Measurements from ENCODE around the gene LYPD5.

LYPD5 gene

GRCh38 chr19:43804432-43804831 is 2.2 kb upstream of the LYPD5 start:
- no peak for FAIRE-seq

GRCh38 chr19:43799502-43800142 is 2.6 kb downstream of the LYPD5 start:
- FAIRE-seq = no peak

GRCh38 chr19:43798546-43799409 is 3.5 kb downstream of the LYPD5 start:
- FAIRE-seq = no peak

DNA sequence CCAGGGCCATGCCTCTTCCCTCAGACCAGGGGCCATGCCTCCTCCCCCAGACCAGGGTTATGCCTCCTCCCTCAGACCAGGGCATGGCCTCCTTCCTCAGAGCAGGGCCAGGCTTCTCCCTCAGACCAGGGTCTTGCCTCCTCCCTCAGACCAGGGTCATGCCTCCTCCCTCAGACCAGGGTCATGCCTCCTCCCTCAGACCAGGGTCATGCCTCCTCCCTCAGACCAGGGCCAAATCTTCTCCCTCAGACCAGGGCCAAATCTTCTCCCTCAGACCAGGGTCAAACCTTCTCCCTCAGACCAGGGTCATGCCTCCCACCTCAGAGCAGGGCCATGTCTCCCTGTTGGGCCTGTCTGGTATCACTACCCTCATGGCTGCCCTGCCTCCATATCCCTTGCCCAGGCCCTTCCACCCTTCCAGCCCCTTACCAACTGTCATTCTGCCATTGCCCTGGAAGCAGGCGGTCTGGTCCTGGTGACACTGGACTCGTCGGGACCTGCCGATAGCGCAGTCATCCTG is 4.2 kb downstream of the LYPD5 start:
- no peak for FAIRE-seq

DNA sequence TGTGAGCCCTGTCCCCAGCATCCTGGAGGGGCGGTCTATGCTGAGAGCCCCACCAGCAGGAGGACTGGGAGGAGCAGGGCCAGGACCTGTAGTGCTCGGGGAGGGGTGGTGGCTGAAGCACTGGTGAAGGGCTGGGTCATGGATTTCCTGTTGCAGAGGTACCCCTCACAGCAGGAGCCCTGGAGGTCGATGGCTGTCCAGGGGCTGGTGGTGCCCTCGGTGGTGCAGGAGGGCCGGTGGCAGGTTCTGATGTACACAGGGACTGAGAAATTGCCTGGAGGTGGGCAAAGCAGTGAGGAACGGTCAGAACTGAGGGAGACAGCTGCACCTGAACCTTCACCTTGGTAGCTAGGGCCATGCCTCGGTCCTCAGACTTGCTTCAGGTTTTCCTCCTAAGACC is 4.7 kb downstream of the LYPD5 start:
- no peak for FAIRE-seq

- no peak for FAIRE-seq
Observed at GRCh38 chr19:43797118-43797517, 5.1 kb downstream of the LYPD5 start.

DNA sequence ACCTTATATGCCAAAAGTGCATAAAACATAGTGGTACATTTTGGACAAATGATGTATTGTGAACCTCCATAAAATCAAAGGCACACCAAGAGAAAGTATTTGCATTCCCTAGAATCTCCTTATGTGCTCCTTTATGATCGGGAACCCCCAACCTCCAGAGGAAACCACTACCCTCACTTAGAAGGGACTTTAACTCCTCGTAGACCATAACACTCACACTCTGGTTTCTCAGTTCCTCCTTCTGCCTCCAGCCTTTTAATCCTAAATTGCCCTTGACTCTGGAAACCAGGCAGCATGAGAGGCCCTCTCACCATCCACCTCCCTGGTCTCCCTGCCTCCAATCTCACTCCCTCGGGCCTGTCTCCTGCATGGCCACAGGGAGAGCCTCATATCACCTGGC is 11.7 kb downstream of the LYPD5 start:
- no peak for FAIRE-seq

GRCh38 chr19:43789029-43789428 is 13.2 kb downstream of the LYPD5 start:
- FAIRE-seq = no peak

DNA sequence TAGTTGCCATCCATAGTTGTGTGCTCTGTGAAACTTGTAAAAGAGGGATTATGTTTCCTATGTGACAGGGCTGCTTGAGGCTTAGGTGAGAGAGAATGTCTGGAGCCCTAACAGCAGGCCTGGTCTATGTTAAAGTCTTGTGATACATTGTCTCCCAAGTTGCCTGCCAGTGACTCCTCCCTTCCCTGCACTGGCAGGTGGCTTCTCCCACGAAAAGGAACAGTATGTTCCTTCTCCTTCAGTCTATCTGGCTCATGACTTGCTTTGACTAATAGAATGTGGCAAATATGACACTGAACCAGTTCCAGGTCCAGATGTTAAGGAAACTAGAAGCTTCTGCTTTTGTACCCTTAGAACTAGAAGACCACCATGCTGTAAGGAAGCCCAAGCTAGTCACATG is 15.6 kb downstream of the LYPD5 start:
- FAIRE-seq = no peak

DNA sequence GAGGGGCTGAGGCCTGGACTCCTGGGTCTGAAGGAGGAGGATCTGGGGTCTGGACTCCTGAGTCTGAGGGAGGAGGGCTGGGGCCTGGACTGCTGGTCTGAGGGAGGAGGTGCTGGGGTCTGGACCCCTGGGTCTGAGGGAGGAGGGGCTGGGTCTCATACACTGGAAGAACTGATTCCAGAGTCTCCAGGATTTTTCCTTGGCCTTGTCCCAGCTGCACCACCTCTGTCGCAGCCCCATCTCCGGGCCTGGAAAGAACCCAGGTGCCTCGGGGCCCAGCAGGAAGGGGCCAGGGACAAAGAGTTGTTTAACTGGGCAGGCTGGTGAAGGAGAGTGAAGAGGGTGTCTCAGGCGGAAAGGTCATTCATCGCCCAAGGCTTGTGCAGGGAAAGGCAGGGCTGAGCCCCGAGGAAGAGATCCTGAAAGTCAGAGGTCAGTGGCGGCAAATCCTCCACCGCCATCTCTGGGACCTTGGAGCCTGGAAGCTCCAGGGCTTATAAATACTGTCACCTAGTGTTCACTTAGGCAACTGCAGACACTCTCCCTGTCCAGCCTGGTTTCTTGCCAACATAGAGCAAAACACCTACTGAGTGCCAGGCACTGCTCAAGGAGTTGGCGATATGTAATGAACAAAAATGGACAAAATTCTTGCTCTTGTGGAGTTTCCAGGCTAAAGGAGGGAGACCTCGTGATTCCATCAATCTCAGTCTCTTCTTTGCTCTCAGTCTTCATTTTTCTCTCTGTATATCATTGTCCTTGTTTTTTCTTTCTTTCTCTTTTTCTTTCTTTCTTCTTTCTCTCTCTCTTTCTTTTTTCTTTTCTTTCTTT is 17.1 kb downstream of the LYPD5 start:
- FAIRE-seq = no peak

DNA sequence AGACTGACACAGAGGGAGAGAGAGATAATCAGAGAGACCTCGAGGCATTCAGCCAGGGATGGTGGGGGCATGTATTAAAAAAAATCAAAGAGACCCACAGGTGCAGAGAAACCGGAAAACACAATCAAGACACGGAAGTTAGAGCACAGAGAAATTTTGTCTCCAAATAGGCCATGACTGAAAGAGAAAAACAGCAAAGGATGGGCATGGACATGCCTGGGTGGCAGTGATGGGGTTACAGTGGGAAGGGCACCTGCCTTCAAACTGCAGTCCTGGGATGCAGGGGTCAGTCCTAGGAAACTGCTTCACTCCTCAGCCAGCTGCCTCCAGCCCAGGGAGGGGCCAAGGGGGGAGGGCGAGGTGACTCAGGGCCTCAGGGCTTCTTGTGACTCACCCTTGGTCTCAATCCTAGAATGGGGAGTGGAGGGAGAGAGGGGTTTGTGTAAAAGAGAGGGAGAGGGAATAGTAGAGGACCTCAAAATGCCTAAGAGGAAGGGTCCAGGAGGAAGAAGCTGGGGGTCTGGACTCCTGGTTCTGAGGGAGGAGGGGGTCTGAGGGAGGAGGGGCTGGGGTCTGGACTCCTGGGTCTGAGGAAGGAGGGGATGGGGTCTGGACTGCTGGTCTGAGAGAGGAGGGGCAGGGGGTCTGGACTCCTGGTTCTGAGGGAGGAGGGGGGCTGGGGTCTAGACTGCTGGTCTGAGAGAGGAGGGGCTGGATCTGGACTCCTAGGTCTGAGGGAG is 17.8 kb downstream of the LYPD5 start:
- no peak for FAIRE-seq

- no peak for FAIRE-seq
Observed at GRCh38 chr19:43783636-43784035, 18.6 kb downstream of the LYPD5 start.

DNA sequence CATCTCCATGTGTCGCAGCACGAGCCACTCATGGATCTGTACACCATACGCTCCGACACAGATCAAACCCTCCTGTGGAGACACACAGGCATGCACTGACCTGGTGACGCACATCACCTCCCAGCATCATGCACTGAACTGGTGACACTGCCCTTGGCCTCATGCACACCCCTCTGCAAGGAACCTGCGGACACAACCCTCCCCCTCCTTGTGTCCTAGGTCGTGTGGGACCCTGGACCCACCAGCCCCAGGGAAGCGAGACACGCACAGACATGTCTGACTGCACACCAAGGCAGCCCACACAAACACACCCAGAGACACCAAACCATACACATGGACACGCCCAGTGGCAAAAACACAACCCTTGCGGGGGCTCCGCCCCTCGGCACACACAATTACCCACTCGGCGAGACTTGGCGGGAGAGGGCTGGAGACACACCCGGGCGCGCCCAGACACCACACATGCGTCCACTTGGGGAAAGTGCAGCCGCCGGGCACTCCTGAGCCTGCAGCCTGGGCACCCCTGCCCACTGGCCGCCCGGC is 19.5 kb downstream of the LYPD5 start:
- no peak for FAIRE-seq

- FAIRE-seq = no peak
Observed at GRCh38 chr19:43782311-43782660, 20.0 kb downstream of the LYPD5 start.

- no peak for FAIRE-seq
Observed at GRCh38 chr19:43781630-43782310, 20.5 kb downstream of the LYPD5 start.

- no peak for FAIRE-seq
Observed at GRCh38 chr19:43780706-43781525, 21.3 kb downstream of the LYPD5 start, which contains the start of gene KCNN4. Gene KCNN4, minus strand, starts transcription at chr19:43780973. Its CDS starts 112 bp downstream, at chr19:43780861.

DNA sequence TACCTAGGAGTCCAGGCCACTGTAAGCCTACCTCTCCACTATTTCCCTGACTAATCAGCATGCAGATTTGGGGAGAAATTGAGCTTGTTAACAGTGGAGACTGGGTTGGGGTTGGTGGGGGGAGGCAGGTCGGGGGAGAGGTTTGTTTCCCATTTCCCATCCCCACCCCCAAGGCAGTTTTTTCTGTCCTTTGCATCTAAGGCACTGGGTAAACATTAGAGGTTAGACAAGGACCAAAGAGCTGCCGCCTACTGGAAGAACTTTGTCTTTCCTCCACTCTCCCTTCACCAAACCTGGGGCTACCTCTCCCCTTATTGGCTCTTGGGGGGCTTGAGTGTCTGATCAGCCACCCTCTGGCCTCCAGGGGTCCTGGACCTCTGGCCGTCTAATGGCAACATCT is 22.4 kb downstream of the LYPD5 start:
- no peak for FAIRE-seq

DNA sequence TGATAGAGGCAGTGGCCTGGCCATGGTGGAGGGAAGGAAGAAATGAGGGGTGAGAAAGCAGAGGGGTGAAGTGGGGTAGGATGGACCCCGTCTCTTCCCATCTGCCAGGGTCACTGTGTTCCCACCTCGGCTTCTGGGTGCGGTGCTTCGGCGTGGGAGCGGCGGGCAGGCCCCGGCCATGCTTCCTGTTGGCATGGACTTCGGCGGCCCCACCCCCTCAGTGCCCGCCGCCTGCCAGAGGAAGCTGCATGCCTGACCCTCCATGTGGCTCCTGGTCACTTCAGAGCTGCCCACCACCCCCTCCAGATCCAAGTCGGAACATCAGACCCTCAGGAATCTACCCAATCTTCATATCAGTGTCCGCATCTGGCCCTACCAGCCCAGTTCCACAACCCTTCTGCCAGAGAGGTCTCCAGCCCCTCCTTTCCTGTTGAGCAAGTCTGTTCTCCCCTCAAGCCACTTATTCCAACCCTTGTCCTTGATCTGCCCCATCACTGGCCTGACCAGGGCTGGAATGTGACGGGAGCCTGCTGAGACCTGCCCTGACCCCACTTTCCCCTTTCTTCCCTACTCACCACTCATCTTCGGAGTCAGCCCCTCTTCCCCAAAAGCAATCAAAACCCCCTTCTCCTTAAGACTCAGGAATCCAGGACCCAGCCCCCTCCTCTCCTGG is 23.0 kb downstream of the LYPD5 start:
- no peak for FAIRE-seq

DNA sequence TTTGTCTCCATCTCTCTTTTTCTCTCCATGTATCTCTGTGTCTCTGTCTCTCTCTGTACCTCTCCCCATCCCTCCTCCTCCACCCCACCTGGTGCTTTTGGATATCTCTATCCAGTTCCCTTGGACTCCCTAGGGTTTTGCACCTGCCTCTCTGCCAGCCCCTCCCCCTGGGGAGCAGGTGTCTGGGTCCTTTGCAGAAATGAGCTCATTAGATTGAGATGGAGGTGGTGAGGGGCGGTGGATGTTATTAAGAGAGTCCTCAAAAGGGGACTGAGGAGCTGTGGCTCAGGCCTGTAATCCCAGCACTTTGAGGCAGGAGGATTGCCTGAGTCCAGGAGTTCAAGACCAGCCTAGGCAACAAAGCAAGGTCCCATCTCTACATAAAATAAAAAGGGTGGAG is 23.6 kb downstream of the LYPD5 start:
- FAIRE-seq = no peak

- no peak for FAIRE-seq
Observed at GRCh38 chr19:43777163-43777695, 25.0 kb downstream of the LYPD5 start.
